ENCODE measurements around the gene RAB36.

DNA sequence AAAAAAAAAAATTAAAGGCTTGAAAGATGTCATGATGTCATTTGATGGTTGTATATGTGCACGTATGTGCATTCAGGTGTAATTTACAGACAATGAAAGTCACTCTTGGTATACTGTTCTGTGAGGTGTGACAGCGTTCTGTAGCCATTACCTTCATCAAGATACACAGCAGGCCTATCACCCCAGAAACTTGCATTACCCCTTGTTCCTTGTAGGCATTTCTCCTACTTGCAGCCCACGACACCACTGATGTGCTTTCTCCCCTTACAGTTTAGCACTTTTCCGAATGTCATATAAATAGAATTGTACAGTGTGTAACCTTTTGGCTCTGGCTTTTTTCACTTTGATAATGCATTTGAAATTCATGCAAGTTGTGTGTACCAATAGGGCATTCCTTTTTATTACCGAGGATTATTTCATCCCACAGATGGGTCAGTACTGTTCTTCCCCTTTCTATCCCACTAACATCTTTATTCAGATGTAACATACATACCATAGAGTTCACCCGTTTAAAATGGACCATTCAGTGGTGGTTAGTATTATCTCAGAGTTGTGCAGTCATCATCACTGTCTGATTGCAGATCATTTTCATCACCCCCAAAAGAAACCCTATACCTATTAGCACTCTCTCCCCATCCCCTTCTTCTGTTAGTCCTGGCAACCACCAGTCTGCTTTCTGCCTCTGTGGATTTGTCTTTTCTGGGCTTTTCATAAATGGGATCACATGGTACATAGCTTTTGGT is 65.3 kb downstream of the RAB36 start:
- TF ChIP-seq, protein P1, sequence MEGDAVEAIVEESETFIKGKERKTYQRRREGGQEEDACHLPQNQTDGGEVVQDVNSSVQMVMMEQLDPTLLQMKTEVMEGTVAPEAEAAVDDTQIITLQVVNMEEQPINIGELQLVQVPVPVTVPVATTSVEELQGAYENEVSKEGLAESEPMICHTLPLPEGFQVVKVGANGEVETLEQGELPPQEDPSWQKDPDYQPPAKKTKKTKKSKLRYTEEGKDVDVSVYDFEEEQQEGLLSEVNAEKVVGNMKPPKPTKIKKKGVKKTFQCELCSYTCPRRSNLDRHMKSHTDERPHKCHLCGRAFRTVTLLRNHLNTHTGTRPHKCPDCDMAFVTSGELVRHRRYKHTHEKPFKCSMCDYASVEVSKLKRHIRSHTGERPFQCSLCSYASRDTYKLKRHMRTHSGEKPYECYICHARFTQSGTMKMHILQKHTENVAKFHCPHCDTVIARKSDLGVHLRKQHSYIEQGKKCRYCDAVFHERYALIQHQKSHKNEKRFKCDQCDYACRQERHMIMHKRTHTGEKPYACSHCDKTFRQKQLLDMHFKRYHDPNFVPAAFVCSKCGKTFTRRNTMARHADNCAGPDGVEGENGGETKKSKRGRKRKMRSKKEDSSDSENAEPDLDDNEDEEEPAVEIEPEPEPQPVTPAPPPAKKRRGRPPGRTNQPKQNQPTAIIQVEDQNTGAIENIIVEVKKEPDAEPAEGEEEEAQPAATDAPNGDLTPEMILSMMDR (conservative IDR thresholded peaks at IDR 0.05; ENCODE audit: low read length): no peak
- no peak for TF ChIP-seq EZH2phosphoT487 (IDR thresholded peaks at IDR 0.05; ENCODE audit: borderline replicate concordance, low read depth, low read length)
